GM12872 (cell line): ENCODE results near the gene CPED1.

Source experiments
- TF ChIP-seq, protein P1 (sequence below): IDR thresholded peaks from 3 replicates; pipeline ENCODE4 v1.5.1; 2011; ENCODE audit warnings: low read depth, mild to moderate bottlenecking, low read length, moderate library complexity; ENCODE audit not compliant: insufficient read depth

The CPED1 gene

DNA sequence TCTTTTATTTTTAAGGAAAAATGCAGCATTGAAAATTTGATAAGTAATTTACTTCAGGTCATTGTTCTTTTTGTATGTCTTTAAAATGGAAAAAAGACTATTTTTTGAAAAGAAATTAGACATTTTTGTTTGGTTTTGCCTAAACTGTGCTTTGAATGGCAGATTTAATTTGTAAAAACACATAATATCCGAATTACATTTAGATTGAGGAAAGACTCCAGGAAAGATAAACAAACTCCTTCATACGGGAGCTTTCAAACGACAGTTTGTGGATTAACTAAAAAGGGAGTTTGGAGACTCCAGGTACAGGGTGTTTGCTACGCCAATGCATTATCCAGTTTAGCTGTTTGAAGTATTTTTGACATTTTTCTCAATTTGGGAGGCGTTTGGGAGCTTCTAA is 36.1 kb downstream of the CPED1 start:
- TF ChIP-seq, protein P1, sequence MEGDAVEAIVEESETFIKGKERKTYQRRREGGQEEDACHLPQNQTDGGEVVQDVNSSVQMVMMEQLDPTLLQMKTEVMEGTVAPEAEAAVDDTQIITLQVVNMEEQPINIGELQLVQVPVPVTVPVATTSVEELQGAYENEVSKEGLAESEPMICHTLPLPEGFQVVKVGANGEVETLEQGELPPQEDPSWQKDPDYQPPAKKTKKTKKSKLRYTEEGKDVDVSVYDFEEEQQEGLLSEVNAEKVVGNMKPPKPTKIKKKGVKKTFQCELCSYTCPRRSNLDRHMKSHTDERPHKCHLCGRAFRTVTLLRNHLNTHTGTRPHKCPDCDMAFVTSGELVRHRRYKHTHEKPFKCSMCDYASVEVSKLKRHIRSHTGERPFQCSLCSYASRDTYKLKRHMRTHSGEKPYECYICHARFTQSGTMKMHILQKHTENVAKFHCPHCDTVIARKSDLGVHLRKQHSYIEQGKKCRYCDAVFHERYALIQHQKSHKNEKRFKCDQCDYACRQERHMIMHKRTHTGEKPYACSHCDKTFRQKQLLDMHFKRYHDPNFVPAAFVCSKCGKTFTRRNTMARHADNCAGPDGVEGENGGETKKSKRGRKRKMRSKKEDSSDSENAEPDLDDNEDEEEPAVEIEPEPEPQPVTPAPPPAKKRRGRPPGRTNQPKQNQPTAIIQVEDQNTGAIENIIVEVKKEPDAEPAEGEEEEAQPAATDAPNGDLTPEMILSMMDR, result no peak

- TF ChIP-seq, protein P1, result no peak
Observed at GRCh38 chr7:121026159-121026558, 37.6 kb downstream of the CPED1 start.

- TF ChIP-seq, protein P1, result no peak
Observed at GRCh38 chr7:121026577-121027111, 38.1 kb downstream of the CPED1 start.

GRCh38 chr7:121027761-121028669 is 39.5 kb downstream of the CPED1 start:
- TF ChIP-seq, protein P1, result no peak

DNA sequence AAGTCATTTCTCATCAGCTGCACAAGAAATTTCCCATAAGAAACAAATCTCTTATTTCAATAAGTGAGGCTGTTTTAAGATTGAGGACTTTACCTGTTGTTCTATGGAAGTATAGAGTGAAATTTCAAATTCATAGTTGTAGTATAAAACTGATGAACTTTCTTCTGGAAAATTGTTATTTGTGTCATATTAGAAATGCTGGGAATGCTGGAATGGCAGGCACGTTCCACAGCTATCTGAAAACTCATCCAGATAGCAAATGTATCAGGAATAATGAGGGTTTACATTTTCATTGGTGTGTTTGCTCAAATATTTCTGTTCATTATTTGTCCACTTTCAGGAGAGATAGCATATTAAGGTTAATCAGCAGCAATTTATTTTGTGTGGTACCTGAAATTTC is 40.8 kb downstream of the CPED1 start:
- TF ChIP-seq, protein P1, result no peak

DNA sequence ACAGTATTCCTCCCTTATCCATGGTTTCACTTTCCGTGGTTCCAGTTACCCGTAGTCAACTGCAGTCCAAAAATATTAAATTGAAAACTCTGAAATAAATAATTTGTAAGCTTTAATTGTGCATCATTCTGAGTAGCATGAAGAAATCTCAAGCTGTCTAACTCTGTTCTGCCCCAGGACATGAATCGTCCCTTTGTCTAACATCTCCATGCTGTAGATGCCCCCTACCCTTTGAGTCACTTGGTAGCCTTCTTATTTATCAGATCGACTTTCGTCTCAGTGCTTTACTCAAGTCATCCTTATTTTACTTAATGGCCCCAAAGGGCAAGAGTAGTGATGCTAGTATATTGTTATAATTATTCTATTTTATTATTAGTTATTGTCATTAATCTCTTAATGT is 41.8 kb downstream of the CPED1 start:
- TF ChIP-seq, protein P1, result no peak

DNA sequence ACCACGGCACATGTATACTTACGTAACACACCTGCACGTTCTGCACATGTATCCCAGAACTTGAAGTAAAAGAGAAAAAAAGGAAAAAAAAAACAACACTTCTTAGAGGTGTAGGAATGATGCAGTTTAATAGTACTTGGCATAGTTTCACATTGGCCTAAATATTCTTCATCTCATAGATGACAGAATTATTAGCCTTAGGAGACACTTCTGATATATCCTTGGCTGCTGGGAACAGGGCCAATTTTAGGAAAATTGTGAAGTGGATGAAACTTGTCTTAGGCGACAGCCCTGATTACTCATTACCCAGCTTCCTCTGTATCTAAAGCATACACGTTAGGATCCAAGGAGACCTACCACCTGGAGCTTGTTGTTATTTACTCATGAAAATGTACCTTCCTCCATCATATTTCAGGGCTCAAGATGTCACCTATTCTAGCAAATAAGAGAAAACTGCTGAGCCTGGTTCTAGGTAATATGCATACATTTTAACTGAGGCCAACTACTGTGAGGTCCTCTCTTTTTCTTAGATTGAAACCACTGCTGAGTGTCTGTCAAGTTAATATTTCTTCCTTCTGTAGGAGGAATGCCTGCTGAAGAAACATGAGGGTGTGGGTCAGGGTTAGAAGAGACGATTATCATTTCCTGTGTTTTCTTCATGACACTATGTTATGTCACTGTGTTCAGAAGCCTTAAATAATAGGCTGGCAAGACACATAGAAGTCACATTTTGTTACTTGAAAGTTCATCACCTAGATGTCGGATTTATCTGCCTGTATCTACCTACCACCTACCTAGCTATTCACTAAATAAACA is 44.3 kb downstream of the CPED1 start:
- TF ChIP-seq, protein P1, result no peak
